ENCODE data around the gene ZNF217. TPM values are rescaled to one million over a fixed set of nuclear protein-coding genes. Genes with fewer than 3 reads are reported as not detected.
A peak's percentile ranks its signal among the peaks of the same experiment; 100 is the strongest.
"Not testable (repeated sequence)": the region's sequence is repeated elsewhere in the genome, so short reads cannot be mapped to it uniquely, and the experiment has no call there.

ZNF217 gene
- polyA plus RNA-seq, 3 donors, result 10.5 to 41.5 (median 24.4) TPM

DNA sequence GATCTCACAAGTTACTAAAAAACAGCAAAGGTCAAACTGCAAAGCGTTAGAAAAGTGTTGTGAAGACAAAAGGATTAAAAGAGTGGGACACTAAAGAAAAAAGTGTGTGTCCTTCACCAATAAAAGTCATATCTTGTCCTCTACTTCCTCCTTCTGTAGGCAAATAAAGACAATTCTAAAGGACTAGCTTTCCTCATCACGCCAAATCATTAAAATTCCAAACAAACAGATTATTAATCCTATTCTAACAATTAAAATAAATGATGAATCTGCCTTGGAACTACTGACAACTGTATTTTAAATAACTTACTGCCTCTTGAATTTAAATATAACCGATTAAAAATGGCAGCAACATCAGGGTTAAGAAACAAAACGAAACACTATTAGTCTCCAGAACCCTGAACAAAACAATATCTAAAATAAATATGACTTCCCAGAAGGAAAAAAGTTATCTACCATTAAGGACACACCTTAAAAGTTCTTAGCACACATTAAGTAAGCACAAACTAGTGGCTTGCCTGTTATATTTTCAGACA is 2.4 kb downstream of the ZNF217 start:
- H3K36me3 ChIP-seq (replicated peaks in 1 of 2; ENCODE audit: control insufficient read depth in 1 of 2, insufficient read depth in 2 of 2, low read length in 2 of 2); H4K20me1 ChIP-seq (ENCODE audit: insufficient read depth, low read length); DNase-seq; H3K27me3 ChIP-seq (ENCODE audit: control insufficient read depth in 2 of 2, insufficient read depth in 2 of 2, low read length in 2 of 2); H2AFZ ChIP-seq (ENCODE audit: insufficient read depth, low read depth, low read length, poor library complexity, severe bottlenecking); H3K36me3 Mint-ChIP-seq; H3K9me3 ChIP-seq (replicated peaks in 1 of 2; ENCODE audit: control insufficient read depth in 1 of 2, insufficient read depth in 1 of 2, low read length in 2 of 2); H3K9me3 Mint-ChIP-seq; H3K27me3 Mint-ChIP-seq (ENCODE audit: low read depth in 3 of 3); intact Hi-C loops (cut with micrococcal nuclease): not testable (repeated sequence)
- Histone ChIP-seq H3K4me2 (replicated peaks; ENCODE audit: extremely low read depth, low read length, poor library complexity, severe bottlenecking) (peak overlapping the region; percentile 76), H3K4me1 (ENCODE audit: control insufficient read depth in 1 of 2, insufficient read depth in 2 of 2, low read length in 2 of 2) (peaks cover 21 to 54% of the 10 kb centered on the region in 2 donors), H3K4me3 (replicated peaks in 1 of 3; ENCODE audit: low read depth in 2 of 3, low read length in 3 of 3) (peak overlapping the region; percentile 74 to 89 (median 83)), H3K9ac (ENCODE audit: insufficient read depth, low read length, poor library complexity, severe bottlenecking) (peak overlapping the region; percentile 89), H3K27ac (ENCODE audit: low read depth in 1 of 2, low read length in 2 of 2) (peak overlapping the region; percentile 85 to 95), H3K79me2 (ENCODE audit: insufficient read depth, low read length) (peaks cover 75% of the 10 kb centered on the region)
- H3K4me1 Mint-ChIP-seq, result peaks cover 30% of the 10 kb centered on the region
- H3K27ac Mint-ChIP-seq, result peak overlapping the region; percentile 73 to 98 (median 90)
- peak overlapping the region; percentile 90 to 95 for H3K4me3 Mint-ChIP-seq
- WGBS (ENCODE audit: insufficient coverage), result no CpG with 5 or more reads among the region's 4 CpGs

GRCh38 chr20:53590608-53591007 is 3.0 kb downstream of the ZNF217 start:
- H3K4me3 Mint-ChIP-seq, result peak overlapping the region; percentile 90 to 95
- H3K27me3 ChIP-seq (ENCODE audit: control insufficient read depth in 2 of 2, insufficient read depth in 2 of 2, low read length in 2 of 2); H2AFZ ChIP-seq (ENCODE audit: insufficient read depth, low read depth, low read length, poor library complexity, severe bottlenecking); H3K9me3 ChIP-seq (replicated peaks in 1 of 2; ENCODE audit: control insufficient read depth in 1 of 2, insufficient read depth in 1 of 2, low read length in 2 of 2); H3K9me3 Mint-ChIP-seq; intact Hi-C loops (cut with micrococcal nuclease); H3K27me3 Mint-ChIP-seq (ENCODE audit: low read depth in 3 of 3); H3K36me3 ChIP-seq (replicated peaks in 1 of 2; ENCODE audit: control insufficient read depth in 1 of 2, insufficient read depth in 2 of 2, low read length in 2 of 2): not testable (repeated sequence)
- H3K4me1 Mint-ChIP-seq, result peaks cover 31% of the 10 kb centered on the region
- H3K4me1 ChIP-seq (ENCODE audit: control insufficient read depth in 1 of 2, insufficient read depth in 2 of 2, low read length in 2 of 2), result peaks cover 21 to 54% of the 10 kb centered on the region in 2 donors
- peak overlapping the region; percentile 89 for H3K9ac ChIP-seq (ENCODE audit: insufficient read depth, low read length, poor library complexity, severe bottlenecking)
- H3K79me2 ChIP-seq (ENCODE audit: insufficient read depth, low read length), result peaks cover 82% of the 10 kb centered on the region
- peaks cover 13% of the 10 kb centered on the region for H4K20me1 ChIP-seq (ENCODE audit: insufficient read depth, low read length)
- H3K36me3 Mint-ChIP-seq, result peaks cover 6 to 11% of the 10 kb centered on the region in 2 donors
- peak overlapping the region; percentile 73 to 98 (median 90) for H3K27ac Mint-ChIP-seq
- peak in 2 of 3 donors; percentile 38 to 64 for DNase-seq
- H3K4me2 ChIP-seq (replicated peaks; ENCODE audit: extremely low read depth, low read length, poor library complexity, severe bottlenecking), result peak overlapping the region; percentile 76
- peak overlapping the region; percentile 42 to 85 for H3K27ac ChIP-seq (ENCODE audit: low read depth in 1 of 2, low read length in 2 of 2)
- H3K4me3 ChIP-seq (replicated peaks in 1 of 3; ENCODE audit: low read depth in 2 of 3, low read length in 3 of 3), result peak overlapping the region; percentile 74 to 89 (median 83)

DNA sequence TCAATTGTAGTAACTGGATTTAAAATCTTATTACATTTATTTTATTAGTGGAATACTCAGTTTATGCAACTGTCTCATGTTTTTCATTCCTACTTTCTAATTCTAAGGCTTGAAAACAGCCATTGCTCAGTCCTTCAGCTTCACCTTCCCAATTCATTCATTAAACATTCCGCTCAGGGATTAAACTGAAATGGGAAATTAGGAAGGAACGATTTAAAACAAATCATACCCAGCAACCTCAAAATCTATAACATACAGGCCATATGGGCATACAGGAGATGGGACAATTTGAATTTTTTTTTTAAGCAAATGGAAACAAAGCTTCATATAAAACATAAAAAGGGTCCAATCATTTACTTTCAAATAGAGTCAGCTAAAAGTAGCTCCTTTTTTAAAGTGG is 3.5 kb downstream of the ZNF217 start:
- H3K4me3 ChIP-seq (replicated peaks in 1 of 3; ENCODE audit: low read depth in 2 of 3, low read length in 3 of 3), result peak overlapping the region; percentile 74 to 89 (median 83)
- peak overlapping the region; percentile 67 to 85 for H3K27ac ChIP-seq (ENCODE audit: low read depth in 1 of 2, low read length in 2 of 2)
- peak overlapping the region; percentile 76 for H3K4me2 ChIP-seq (replicated peaks; ENCODE audit: extremely low read depth, low read length, poor library complexity, severe bottlenecking)
- Mint-ChIP-seq H3K4me3 (peak overlapping the region; percentile 90 to 95), H3K36me3 (peaks cover 11 to 13% of the 10 kb centered on the region in 2 donors), H3K27ac (peak overlapping the region; percentile 86 to 98 (median 93)), H3K4me1 (peaks cover 34% of the 10 kb centered on the region)
- H3K36me3 ChIP-seq (replicated peaks in 1 of 2; ENCODE audit: control insufficient read depth in 1 of 2, insufficient read depth in 2 of 2, low read length in 2 of 2); H3K9me3 ChIP-seq (replicated peaks in 1 of 2; ENCODE audit: control insufficient read depth in 1 of 2, insufficient read depth in 1 of 2, low read length in 2 of 2); H2AFZ ChIP-seq (ENCODE audit: insufficient read depth, low read depth, low read length, poor library complexity, severe bottlenecking); DNase-seq; H3K9me3 Mint-ChIP-seq; H3K27me3 ChIP-seq (ENCODE audit: control insufficient read depth in 2 of 2, insufficient read depth in 2 of 2, low read length in 2 of 2); intact Hi-C loops (cut with micrococcal nuclease); H3K27me3 Mint-ChIP-seq (ENCODE audit: low read depth in 3 of 3): not testable (repeated sequence)
- H3K9ac ChIP-seq (ENCODE audit: insufficient read depth, low read length, poor library complexity, severe bottlenecking), result peak overlapping the region; percentile 89
- no CpG with 5 or more reads among the region's 2 CpGs for WGBS (ENCODE audit: insufficient coverage)
- H3K4me1 ChIP-seq (ENCODE audit: control insufficient read depth in 1 of 2, insufficient read depth in 2 of 2, low read length in 2 of 2), result peaks cover 23 to 54% of the 10 kb centered on the region in 2 donors
- H4K20me1 ChIP-seq (ENCODE audit: insufficient read depth, low read length), result peaks cover 18% of the 10 kb centered on the region
- H3K79me2 ChIP-seq (ENCODE audit: insufficient read depth, low read length), result peaks cover 87% of the 10 kb centered on the region

DNA sequence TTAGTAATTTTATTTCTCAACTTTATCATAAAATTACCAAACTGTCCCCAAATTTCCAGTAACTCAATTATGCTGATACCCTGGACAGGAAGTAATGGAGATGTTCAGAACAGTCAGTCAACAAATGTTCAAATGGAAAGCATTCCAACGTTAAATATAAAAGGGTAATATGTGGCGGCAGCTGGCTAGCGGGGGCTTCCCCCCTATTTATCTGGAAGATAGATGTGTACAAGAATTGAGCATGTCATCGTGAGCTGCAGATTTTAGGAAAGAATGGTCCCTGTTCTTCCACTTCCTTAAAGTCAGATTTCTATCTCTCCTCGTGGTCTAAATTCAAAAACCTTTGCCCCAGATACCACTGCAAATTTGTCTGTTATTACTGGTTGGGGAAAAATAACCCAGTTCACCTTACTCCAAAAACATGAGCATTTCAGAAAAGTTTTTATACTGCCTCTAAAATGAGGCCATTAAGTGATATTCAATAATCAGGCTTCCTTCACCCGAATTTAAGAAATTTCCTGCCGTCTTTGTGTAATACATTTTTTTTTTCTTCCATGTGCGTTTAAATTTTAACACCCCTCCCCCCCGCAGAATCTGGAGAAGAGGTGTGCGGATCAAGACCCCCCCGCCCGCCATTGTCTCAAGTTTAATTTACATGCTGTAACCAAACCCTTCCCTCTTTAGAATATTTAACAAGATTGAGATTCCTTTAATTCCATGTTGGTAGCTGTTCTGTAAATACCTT is 4.1 kb downstream of the ZNF217 start:
- H3K9me3 ChIP-seq (replicated peaks in 1 of 2; ENCODE audit: control insufficient read depth in 1 of 2, insufficient read depth in 1 of 2, low read length in 2 of 2); H3K27me3 ChIP-seq (ENCODE audit: control insufficient read depth in 2 of 2, insufficient read depth in 2 of 2, low read length in 2 of 2); intact Hi-C loops (cut with micrococcal nuclease); H3K36me3 ChIP-seq (replicated peaks in 1 of 2; ENCODE audit: control insufficient read depth in 1 of 2, insufficient read depth in 2 of 2, low read length in 2 of 2); H3K9me3 Mint-ChIP-seq; H2AFZ ChIP-seq (ENCODE audit: insufficient read depth, low read depth, low read length, poor library complexity, severe bottlenecking); H3K27me3 Mint-ChIP-seq (ENCODE audit: low read depth in 3 of 3): not testable (repeated sequence)
- DNase-seq, result peak in 2 of 3 donors; percentile 52 to 61
- Histone ChIP-seq H3K4me1 (ENCODE audit: control insufficient read depth in 1 of 2, insufficient read depth in 2 of 2, low read length in 2 of 2) (peaks cover 29 to 55% of the 10 kb centered on the region in 2 donors), H3K79me2 (ENCODE audit: insufficient read depth, low read length) (peaks cover 90% of the 10 kb centered on the region), H3K4me3 (replicated peaks in 1 of 3; ENCODE audit: low read depth in 2 of 3, low read length in 3 of 3) (peak overlapping the region; percentile 74 to 89 (median 83)), H4K20me1 (ENCODE audit: insufficient read depth, low read length) (peaks cover 19% of the 10 kb centered on the region), H3K4me2 (replicated peaks; ENCODE audit: extremely low read depth, low read length, poor library complexity, severe bottlenecking) (peak overlapping the region; percentile 76), H3K27ac (ENCODE audit: low read depth in 1 of 2, low read length in 2 of 2) (peak overlapping the region; percentile 67 to 85), H3K9ac (ENCODE audit: insufficient read depth, low read length, poor library complexity, severe bottlenecking) (peak overlapping the region; percentile 47)
- Mint-ChIP-seq H3K27ac (peak overlapping the region; percentile 90 to 98 (median 93)), H3K4me1 (peaks cover 38% of the 10 kb centered on the region), H3K36me3 (peaks cover 12 to 13% of the 10 kb centered on the region in 2 donors), H3K4me3 (peak overlapping the region; percentile 89 to 90)
- no CpG with 5 or more reads among the region's 12 CpGs for WGBS (ENCODE audit: insufficient coverage)

Measured in CD14-positive monocyte (primary cell).